ENCODE measurements around the gene CKLF.
"Not testable (repeated sequence)": the region's sequence is repeated elsewhere in the genome, so short reads cannot be mapped to it uniquely, and the experiment has no call there.

Gene CKLF

DNA sequence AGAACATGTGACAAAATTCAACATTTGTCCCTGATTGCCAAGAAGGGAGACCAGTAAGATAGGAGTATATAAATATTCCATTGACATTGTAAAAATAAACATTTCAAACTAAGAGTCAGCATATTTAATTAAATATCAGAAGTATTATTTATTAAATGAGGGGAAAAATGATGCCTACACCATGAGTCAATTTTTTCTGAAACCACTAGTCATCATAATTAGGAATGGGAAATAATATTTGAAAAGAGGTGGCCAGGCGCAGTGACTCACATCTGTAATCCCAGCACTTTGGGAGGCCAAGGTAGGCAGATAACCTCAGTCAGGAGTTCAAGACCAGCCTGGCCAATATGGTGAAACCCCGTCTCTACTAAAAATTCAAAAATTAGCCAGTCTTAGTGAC, 16.0 kb downstream of the CKLF start:
- DNase-seq (ENCODE audit: low read depth, low spot score) = no peak

- DNase-seq (ENCODE audit: low read depth, low spot score) = no peak
Observed at GRCh38 chr16:66569131-66569530, 16.8 kb downstream of the CKLF start.

DNA sequence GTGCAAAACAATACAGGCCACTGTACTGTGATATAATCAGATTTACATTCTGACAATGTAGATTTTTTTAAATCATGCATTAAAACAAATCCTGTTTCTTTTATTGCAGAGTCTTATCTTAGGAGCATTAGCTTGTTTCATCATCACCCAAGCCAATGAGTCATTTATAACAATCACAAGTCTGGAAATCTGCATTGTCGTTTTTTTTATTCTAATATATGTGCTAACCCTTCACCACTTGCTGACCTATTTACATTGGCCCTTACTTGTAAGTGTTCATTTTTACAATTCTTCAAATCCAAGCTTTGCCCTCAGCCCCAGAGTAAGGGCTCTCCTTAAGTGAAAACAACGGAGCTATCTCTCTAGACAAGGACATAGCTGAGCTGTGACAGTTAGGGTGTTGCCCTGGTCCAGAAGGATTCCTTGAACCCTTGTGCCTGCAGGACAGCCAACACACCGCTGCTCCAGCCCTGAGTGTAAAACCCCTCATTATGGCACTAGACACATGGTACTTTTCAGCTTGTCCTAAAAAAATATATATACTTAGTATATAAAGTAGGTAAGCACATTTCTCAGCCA, 17.5 kb downstream of the CKLF start:
- no peak for DNase-seq (ENCODE audit: low read depth, low spot score)

DNA sequence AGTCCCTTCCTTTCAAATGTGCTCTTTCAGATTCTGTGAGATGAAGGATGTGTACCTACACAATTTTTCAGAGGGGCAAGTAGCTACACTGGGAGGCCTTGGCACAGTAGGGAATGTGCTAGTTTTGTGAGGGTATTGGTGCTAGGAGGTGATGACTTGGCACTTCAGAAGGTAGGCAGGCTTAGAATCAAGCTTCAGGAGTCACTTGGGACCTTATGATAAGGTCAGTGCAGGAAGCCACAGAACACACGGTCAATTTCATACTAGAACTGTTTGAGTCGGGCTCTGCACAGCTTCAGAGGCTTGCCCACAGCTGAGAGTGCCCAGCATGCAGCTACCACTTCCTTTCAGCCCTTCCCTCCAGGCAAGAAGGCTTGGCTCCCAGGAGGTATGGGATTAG, 20.0 kb downstream of the CKLF start:
- DNase-seq (ENCODE audit: low read depth, low spot score) = no peak

DNA sequence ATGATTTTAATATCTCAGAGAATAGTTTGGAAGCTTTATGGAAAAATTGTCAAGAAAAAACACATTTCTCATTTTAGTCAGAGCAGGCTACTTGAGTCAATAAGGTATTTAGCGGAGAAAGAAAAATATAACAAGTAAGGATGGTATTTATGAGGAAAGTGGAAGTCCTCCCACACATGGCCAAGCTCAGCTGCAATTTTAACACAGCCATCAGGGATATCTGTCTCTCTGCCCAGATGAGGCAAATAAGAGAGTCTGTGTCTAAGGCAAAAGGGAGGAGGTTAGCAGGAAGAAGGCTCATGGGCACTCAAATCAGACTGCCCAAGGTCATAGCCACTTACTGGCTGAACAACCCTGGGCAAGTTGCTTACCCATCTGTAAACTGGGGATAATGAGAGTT, 21.7 kb downstream of the CKLF start:
- DNase-seq (ENCODE audit: low read depth, low spot score) = no peak

DNA sequence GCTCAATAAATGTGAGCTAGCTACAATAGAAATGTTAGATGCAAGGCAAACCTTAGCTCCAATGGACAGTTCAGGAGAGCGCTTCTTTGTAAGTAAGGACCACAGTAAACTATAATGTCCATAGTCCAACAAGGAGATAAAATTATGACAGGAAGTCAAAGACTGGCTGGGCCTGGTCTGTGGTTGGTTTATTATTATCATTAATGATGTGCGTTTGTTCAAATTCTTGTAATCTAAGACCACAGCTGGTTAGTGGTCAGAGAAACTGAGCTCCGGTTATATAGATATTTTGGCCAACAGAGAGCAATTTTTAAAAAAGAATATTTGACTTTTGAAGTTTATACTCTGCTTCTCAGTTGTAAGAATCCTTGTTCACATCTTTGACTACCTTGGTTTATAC, 22.2 kb downstream of the CKLF start:
- no peak for DNase-seq (ENCODE audit: low read depth, low spot score)

GRCh38 chr16:66575060-66575459, 22.7 kb downstream of the CKLF start:
- DNase-seq (ENCODE audit: low read depth, low spot score) = no peak

GRCh38 chr16:66576296-66576695, 23.9 kb downstream of the CKLF start:
- DNase-seq (ENCODE audit: low read depth, low spot score) = no peak

- DNase-seq (ENCODE audit: low read depth, low spot score) = no peak
Observed at GRCh38 chr16:66578651-66579531, 26.5 kb downstream of the CKLF start, which contains the start of gene CMTM2. Gene CMTM2, plus strand, starts transcription at chr16:66579463. Its CDS starts 145 bp downstream, at chr16:66579608.

DNA sequence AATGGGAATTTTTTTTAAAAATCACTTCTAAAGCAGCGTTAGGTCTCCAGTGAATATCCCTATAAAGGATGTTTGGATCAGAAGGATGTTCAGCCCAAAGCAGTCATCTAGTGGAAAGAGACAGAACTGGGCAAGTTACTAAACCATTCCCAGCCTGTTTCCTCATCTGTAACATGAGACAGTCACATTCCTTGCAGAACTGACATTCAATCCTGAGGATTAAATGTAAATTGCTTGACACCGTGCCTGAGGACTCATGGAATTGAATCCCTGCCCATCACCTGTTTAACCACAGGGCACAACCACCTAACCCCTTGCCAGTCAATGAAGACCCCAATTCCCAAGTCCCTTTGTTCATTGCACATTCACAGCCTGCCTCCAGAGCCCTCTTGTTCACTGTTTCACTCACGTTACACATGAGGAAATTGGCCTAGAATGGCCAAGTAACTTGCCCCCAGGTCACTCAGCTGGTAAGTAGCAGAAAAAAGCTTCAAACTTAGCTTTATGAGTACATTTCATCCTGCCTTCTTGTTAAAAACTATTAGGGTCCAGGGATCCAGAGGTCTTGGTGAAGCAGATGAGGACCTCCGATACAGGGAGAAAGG, 28.3 kb downstream of the CKLF start:
- no peak for DNase-seq (ENCODE audit: low read depth, low spot score)

DNA sequence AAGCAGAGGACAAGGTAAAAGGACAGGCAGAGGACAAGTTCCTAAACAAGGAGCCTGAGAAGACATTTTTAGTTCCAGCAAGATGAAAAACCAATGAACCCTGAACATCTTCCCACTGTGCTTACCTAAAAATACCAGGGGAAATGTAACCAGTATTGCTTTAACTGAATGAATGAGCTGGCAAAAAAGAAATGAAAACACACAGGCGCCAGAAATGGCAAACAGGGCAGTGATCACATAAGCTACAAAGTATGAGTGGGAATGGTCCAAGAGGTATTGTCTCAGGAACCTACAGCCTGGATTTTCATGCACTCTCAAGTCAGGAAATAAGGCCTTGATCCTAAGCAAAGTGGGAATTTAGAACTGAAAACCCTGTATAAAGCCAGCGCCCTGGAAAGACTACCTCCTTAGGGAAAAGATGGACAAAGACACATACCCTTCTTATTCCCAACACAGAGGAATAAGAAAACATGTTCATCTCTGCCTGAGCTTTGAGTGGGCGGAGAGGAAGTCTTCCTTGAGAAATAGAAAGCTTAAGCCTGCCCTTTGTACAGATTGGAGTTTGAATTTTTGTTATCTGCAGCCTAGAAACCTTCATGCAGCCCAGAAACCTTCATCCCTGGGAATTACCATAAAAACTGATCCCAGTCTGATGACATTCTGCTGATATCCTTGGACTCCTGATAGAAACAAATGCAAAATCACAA, 29.0 kb downstream of the CKLF start:
- no peak for DNase-seq (ENCODE audit: low read depth, low spot score)

DNA sequence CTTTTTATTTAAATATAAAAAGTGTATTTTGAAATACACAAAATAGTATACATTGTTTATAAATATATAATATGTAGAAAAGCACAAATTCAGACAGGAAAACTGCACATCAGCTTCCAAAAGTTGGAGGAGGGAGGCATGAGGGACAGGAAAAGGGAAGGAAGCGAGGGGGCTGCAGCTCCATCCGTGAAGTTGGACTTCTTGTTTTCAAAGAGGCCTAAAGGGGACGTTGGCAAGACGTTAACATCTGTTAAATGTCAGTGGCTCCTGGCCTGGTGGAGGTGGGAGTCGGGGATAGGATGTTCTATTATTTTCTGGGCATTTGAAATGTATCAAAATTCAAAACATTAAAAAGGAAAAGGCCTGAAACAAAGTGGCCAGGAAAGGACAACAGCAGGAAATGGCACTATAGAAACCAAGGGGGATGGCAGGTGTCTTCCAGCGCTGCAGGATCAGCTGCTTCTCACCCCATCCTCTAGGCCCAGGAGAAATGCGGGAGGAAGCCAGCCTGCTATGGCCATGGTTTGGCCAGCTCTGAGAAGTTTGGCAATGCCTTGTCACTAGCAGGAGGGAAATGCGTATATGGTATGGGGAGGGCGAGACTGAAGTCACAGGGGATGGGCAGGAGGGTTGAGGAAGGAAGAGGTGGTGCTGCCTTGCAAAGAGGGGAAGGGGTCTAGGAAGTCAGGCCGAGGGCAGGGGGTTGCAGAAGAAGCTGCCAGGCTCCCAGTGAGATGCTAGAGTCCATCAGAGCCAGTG, 33.3 kb downstream of the CKLF start:
- no peak for DNase-seq (ENCODE audit: low read depth, low spot score)

GRCh38 chr16:66587881-66588600, 35.7 kb downstream of the CKLF start:
- no peak for DNase-seq (ENCODE audit: low read depth, low spot score)

GRCh38 chr16:66588981-66589713, 36.8 kb downstream of the CKLF start:
- no peak for DNase-seq (ENCODE audit: low read depth, low spot score)

- no peak for DNase-seq (ENCODE audit: low read depth, low spot score)
Observed at GRCh38 chr16:66590322-66590721, 37.9 kb downstream of the CKLF start.

- DNase-seq (ENCODE audit: low read depth, low spot score) = no peak
Observed at GRCh38 chr16:66591018-66591417, 38.6 kb downstream of the CKLF start.

GRCh38 chr16:66592241-66592640, 39.9 kb downstream of the CKLF start:
- no peak for DNase-seq (ENCODE audit: low read depth, low spot score)

DNA sequence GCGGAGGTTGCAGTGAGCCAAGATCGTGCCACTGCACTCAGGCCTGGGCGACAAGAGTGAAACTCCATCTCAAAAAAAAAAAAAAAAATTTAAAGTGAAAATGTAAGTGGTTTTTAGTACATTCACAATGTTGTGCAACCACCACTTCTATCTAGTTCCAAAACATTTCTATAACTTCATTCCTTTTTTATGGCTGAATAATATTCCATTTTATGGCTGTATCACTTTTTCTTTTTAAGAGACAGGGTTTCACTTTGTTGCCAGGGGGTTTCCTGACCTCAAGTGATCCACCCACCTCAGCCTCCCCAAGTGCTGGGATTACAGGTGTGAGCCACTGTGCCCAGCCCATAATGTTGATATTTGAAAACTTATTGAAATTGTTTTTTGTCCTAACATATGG, 40.4 kb downstream of the CKLF start:
- DNase-seq (ENCODE audit: low read depth, low spot score) = no peak

GRCh38 chr16:66594739-66595138, 42.4 kb downstream of the CKLF start:
- DNase-seq (ENCODE audit: low read depth, low spot score) = no peak

DNA sequence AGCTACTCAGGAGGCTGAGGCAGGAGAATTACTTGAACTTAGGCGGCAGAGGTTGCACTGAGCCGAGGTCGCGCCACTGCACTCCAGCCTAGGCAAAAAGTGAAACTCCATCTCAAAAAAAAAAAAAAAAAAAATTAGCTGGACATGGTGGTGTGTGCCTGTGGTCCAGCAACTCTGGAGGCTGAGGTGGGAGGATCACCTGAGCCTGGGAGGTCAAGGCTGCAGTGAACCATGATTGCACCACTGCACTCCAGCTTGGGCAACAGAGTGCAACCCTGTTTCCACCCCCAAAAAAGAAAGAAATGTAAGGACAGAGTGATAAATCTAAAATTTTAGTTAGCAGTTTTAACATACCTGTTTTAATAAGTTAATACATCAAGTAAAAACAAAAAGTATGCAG, 44.2 kb downstream of the CKLF start:
- not testable (repeated sequence) for DNase-seq (ENCODE audit: low read depth, low spot score)
